GM08714 (cell line): ENCODE measurements around the gene CFH.

Experiments
- H3K4me3 ChIP-seq: fragments of 200-500 bp; sonication (Bioruptor generic); 2 replicates; pipeline ENCODE4 v1.5.1; 2014; ENCODE audit warnings: mild to moderate bottlenecking, low read length, inconsistent platforms
- ZNF274 ChIP-seq: IDR thresholded peaks from 2 replicates; pipeline ENCODE4 v1.6.1; 2012; ENCODE audit warnings: mild to moderate bottlenecking, low read depth, low read length

The CFH gene

GRCh38 chr1:196651079-196651478 is 764 bp upstream of the CFH start:
- TF ChIP-seq ZNF274 = no peak
- no peak overlapping the region for H3K4me3 ChIP-seq

- no peak for TF ChIP-seq ZNF274
- H3K4me3 ChIP-seq = no peak overlapping the region
Measured at GRCh38 chr1:196654271-196654670, 2.4 kb downstream of the CFH start.

- no peak overlapping the region for H3K4me3 ChIP-seq
- TF ChIP-seq ZNF274 = no peak
Measured at GRCh38 chr1:196655071-196655470, 3.2 kb downstream of the CFH start.

DNA sequence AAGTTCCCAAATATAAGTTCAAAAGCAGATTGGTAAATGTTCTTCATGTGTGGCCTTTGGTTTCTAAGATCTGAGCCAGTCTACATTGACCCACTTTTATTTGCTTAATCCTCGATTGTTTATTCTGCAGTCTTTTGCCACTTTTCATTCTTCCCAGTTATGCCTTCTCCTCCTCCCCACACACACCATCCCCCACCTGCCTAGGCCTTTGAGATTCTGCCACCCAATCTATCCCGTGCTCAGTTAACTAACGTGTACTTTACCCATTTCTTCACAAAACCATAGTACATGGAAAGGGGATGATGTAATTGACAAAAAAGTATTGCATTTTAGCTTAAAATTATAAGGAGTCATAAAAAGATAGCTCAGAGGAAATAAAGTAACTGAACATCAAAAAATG is 3.7 kb downstream of the CFH start:
- no peak for TF ChIP-seq ZNF274
- H3K4me3 ChIP-seq = no peak overlapping the region

DNA sequence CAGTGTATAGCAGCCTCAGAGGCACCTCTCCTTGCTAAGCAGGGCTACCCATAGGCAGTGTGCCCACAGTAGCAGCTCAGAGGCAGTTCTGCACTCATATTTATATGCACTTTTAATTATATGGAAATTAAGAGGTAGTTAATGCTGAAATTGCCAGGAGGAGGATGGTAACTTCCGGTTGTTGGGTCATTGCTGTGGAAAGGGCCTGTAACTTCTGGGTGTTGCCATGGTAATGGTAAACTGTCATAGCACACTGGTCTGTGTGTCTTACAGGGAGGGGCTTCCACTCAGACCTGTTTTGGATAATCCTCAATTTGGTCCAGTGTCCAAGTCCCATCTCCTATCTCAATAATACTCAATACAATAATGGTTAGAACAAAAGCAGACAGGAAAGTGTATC is 7.6 kb downstream of the CFH start:
- no peak overlapping the region for H3K4me3 ChIP-seq
- TF ChIP-seq ZNF274 = no peak

- no peak for TF ChIP-seq ZNF274
- H3K4me3 ChIP-seq = no peak overlapping the region
Measured at GRCh38 chr1:196660272-196660671, 8.4 kb downstream of the CFH start.

- no peak for TF ChIP-seq ZNF274
- H3K4me3 ChIP-seq = no peak overlapping the region
Measured at GRCh38 chr1:196660852-196661251, 9.0 kb downstream of the CFH start.

DNA sequence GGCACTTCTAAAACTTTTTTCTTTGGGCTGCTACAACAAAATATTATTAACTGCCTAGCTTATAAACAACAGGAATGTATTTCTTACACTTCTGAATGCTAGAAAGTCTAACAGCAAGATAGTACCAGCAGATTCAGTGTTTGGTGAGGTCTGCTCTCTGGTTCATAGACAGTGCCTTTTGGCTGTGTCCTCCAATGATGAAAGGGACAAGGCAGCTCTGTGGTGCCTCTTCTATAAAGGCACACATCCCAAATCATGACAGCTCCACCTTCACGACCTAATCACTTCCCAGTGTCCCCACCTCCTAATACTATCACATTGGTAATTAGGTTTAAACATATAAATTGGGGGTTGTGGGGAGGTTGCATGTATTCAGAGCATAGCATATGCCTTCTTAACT is 9.5 kb downstream of the CFH start:
- TF ChIP-seq ZNF274 = no peak
- no peak overlapping the region for H3K4me3 ChIP-seq

DNA sequence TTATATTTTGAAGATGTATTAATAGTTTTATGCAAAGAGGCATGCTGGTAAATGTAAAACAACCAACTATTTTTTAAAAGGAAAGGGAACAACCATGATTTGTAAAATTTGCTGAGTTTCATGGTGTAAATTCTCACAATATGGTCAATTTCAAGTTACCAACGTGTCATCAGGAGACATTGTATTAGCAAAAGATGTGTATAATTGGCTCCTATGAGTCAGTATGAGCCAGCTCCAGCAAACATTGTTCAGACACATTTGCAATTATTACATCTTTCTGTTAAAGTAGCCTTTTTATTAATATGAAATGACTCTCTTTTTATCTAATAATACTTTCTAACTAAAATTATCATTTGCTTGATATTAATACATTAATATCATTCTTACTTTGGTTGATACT is 15.3 kb downstream of the CFH start:
- no peak for TF ChIP-seq ZNF274
- no peak overlapping the region for H3K4me3 ChIP-seq

GRCh38 chr1:196669051-196669450 is 17.2 kb downstream of the CFH start:
- no peak overlapping the region for H3K4me3 ChIP-seq
- TF ChIP-seq ZNF274 = no peak

DNA sequence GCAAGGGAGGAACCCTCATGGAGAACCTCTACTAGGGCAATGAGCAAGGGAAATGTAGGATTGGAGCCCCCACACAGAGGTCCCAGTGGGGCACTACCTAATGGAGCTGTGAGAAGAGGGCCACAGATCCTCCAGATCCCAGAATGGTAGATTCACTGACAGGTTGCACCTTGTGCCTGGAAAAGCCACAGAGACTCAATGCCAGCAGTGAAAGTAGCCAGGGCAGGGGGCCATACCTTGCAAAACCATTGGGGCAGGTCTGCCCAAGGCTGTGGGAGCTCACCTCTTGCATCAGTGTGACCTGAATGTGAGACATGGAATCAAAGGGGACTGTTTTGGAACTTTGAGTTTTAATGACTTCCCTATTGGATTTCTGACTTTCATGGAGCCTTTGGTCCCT is 17.9 kb downstream of the CFH start:
- TF ChIP-seq ZNF274 = no peak
- no peak overlapping the region for H3K4me3 ChIP-seq

DNA sequence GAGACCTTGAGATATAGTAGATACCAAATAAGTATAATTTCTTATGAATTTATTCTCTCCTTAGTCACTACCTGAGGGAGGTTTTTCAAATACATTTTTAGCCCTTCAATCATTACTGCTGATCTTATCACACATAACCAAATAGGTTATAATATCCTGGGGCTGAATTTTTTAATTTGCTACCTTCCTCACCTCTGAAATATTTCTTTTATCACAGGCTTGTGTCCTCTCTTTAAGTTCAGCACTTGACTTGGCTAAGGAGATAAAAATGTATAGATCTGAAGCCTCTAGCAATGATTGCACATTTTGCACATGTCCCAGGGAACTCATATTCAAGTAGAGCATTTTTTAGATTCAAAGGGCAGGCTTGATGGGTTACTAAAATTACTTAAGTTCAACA is 23.1 kb downstream of the CFH start:
- H3K4me3 ChIP-seq = no peak overlapping the region
- no peak for TF ChIP-seq ZNF274

DNA sequence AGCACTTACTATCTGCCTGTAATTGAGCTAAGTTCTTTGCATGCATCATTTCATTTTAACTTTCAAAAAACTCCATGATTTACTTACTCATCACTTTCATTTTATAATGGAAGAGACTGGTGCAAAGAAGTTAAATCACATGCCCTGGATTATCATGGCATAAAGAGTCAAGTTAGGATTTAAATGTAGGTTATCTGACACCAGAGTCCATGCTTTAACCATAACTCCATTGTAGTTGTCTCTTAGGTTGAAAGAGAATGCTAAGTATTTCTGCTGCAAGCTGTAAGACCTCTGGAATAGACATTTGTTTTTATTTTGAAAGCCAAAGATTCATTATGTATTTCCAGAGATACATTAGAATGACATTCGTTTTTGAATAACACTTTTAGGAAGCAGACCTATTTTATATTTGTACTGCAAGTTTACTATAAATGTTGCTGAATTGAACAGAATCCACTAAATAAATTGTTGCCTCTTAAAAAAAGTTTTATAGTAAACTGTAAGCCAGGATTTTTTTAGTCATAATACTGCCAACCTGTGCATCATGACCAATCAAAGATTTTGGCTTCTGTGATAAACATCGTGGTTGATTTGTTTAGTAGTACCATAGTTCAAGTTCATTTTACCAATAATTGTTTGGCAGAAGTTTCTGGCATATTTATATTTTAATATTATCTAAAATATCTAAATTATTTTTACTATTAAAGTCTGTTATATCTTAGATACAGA is 26.1 kb downstream of the CFH start:
- TF ChIP-seq ZNF274 = no peak
- no peak overlapping the region for H3K4me3 ChIP-seq

GRCh38 chr1:196678510-196678884 is 26.7 kb downstream of the CFH start:
- no peak overlapping the region for H3K4me3 ChIP-seq
- no peak for TF ChIP-seq ZNF274

- TF ChIP-seq ZNF274 = no peak
Measured at GRCh38 chr1:196680107-196680506, 28.3 kb downstream of the CFH start.

GRCh38 chr1:196684476-196684875 is 32.6 kb downstream of the CFH start:
- no peak overlapping the region for H3K4me3 ChIP-seq
- TF ChIP-seq ZNF274 = no peak

More at GRCh38 chr1:196680107-196680506, 28.3 kb downstream of the CFH start:
- no peak overlapping the region for H3K4me3 ChIP-seq

- TF ChIP-seq ZNF274 = no peak
Measured at GRCh38 chr1:196685506-196685905, 33.7 kb downstream of the CFH start.

More at GRCh38 chr1:196685506-196685905, 33.7 kb downstream of the CFH start:
- no peak overlapping the region for H3K4me3 ChIP-seq
